Hepatocyte (in vitro differentiated cells): ENCODE results near the gene GREM2. TPM values are rescaled to one million over a fixed set of nuclear protein-coding genes. Genes with fewer than 3 reads are reported as not detected.

ENCODE experiments used
- DNase-seq: peaks from one replicate; pipeline ENCODE4 v3.0.0-alpha.2; 2016; ENCODE audit warnings: low spot score
- H2AFZ ChIP-seq: fragments of 200-600 bp; sonication (generic); 2 replicates; pipeline ENCODE4 v1.6.0; 2016; ENCODE audit warnings: antibody characterized with exemption, mild to moderate bottlenecking
- H3K27ac ChIP-seq: fragments of 200-600 bp; sonication (generic); 2 replicates; pipeline ENCODE4 v1.5.1; 2016; ENCODE audit warnings: mild to moderate bottlenecking
- H3K27me3 ChIP-seq: fragments of 200-600 bp; sonication (generic); 2 replicates; pipeline ENCODE4 v1.6.1; 2016
- H3K36me3 ChIP-seq: fragments of 200-600 bp; sonication (generic); replicated peaks from 2 replicates; pipeline ENCODE4 v1.5.1; 2016; ENCODE audit warnings: low read depth; ENCODE audit not compliant: insufficient read depth
- H3K4me1 ChIP-seq: fragments of 200-600 bp; sonication (generic); 2 replicates; pipeline ENCODE4 v1.5.1; 2016; ENCODE audit warnings: mild to moderate bottlenecking, moderate library complexity; ENCODE audit not compliant: insufficient read depth
- H3K4me2 ChIP-seq: fragments of 200-600 bp; sonication (generic); 2 replicates; pipeline ENCODE4 v1.6.0; 2016
- H3K4me3 ChIP-seq: fragments of 200-600 bp; sonication (generic); 2 replicates; pipeline ENCODE4 v1.5.1; 2016; ENCODE audit warnings: mild to moderate bottlenecking
- H3K79me2 ChIP-seq: fragments of 200-600 bp; sonication (generic); 2 replicates; pipeline ENCODE4 v1.6.0; 2017; ENCODE audit warnings: mild to moderate bottlenecking
- H3K9me2 ChIP-seq: fragments of 200-600 bp; sonication (generic); replicated peaks from 2 replicates; pipeline ENCODE4 v1.6.0; 2017; ENCODE audit warnings: mild to moderate bottlenecking; ENCODE audit not compliant: insufficient read depth
- H3K9me3 ChIP-seq: fragments of 200-600 bp; sonication (generic); 2 replicates; pipeline ENCODE4 v1.5.1; 2016; ENCODE audit warnings: low read depth, mild to moderate bottlenecking
- H4K20me1 ChIP-seq: fragments of 200-600 bp; sonication (generic); 2 replicates; pipeline ENCODE4 v1.6.0; 2016; ENCODE audit warnings: mild to moderate bottlenecking; ENCODE audit not compliant: insufficient read depth, poor library complexity, severe bottlenecking
- CTCF ChIP-seq: fragments of 200-600 bp; sonication (generic); IDR thresholded peaks from 2 replicates; pipeline ENCODE4 v1.5.1; 2016; ENCODE audit warnings: antibody characterized with exemption, mild to moderate bottlenecking; ENCODE audit not compliant: poor library complexity
- EZH2 ChIP-seq: fragments of 200-600 bp; sonication (generic); IDR thresholded peaks from 2 replicates; pipeline ENCODE4 v1.6.1; 2016; ENCODE audit warnings: antibody characterized with exemption, mild to moderate bottlenecking, borderline replicate concordance
- EZH2phosphoT487 ChIP-seq: fragments of 200-600 bp; sonication (generic); IDR thresholded peaks from one replicate; pipeline ENCODE4 v1.6.1; 2018; ENCODE audit warnings: antibody characterized with exemption, mild to moderate bottlenecking, low read depth, moderate library complexity; ENCODE audit not compliant: unreplicated experiment, severe bottlenecking
- WGBS: methylation state at CpG from one replicate; pipeline ENCODE4 v1.1.6; 2016; ENCODE audit warnings: low lambda C conversion rate; ENCODE audit errors: missing lambda C conversion rate; 5-methylcytosine and 5-hydroxymethylcytosine counted together
- polyA plus RNA-seq: library from polyadenylated mRNA; unstranded; fragments of >200 nt; fragmentation: Nextera tagmentation; extraction: Ambion mirVana; gene quantifications from 2 replicates; pipeline ENCODE4 v1.2.1, GENCODE V29; 2016
- total RNA-seq: library from RNA; depleted of rRNA; stranded (reverse); fragments of >200 nt; gene quantifications from 2 replicates; pipeline ENCODE4 v1.2.3, GENCODE V29; 2014

GREM2 gene
- total and polyA plus RNA-seq, 2 experiments from 2014 or later: 3.3 to 5.6 TPM

DNA sequence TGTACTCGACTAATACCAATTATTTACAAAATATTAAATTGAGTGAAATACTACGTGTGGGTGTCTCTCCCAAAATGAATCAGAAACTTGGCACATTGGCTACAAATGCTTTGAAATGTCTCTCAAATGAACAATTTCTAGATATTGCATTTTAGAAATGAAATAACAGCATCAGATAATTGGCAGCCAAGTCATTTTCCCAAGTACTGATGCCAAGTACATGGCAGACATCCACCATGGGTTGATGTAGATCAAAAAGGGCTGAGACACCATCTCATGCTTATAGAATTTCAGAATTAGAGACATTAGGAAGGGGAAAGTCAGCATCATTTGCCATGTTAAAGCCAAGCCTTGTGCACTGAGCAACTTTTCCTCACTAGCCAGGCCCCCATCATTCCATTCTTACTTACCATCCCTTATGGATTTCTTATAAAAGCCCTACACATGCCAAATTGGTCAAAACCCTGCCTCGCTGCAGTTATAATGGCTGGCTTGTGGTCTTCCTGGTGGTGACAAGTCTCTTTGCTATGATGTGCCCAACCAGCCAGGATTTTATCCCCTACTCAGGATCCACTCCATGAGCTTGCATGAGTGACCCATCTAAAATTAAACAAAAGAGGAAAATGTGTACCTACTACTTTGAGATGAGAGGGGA, 73.1 kb downstream of the GREM2 start:
- no peaks in the 10 kb centered on the region for H3K4me1 ChIP-seq

DNA sequence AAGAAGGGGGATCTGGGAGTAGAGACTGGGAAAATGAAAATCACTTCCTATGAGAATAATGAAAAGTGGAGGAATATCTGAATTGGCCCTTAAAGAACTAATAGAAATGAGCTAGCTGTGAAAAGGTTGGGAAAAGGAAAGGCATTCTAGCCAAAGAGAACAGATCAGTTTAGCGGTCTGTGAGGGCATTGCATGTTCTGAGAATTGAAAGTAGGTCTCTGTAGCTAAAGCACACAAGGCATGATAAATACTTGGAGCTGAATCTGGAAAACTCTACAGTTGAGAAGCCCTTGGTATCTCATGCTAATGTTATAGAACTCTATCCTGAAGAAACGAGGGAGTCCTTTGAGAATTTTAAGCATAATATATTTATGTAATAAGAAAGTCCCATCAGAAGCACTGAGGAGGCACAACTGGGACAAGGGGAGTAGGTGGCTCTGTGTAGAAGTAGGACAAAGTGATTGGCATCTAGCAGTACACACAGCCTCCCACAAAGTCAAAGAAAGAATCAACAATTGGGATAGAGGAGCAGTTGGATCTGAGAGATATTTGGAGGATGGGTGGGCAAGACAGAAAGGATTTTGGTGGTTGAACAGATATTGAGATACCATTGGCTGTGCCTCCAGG, 78.7 kb downstream of the GREM2 start:
- no peak overlapping the region for H3K27ac ChIP-seq
- H3K4me2 ChIP-seq: no peak overlapping the region
- H3K27me3 ChIP-seq: no peaks in the 10 kb centered on the region
- TF ChIP-seq EZH2phosphoT487: no peak
- TF ChIP-seq EZH2: no peak
- no peak for TF ChIP-seq CTCF
- DNase-seq: no peak
- H4K20me1 ChIP-seq: no peaks in the 10 kb centered on the region
- H2AFZ ChIP-seq: no peak overlapping the region
- H3K4me3 ChIP-seq: no peak overlapping the region
- 89% methylated on average over 2 of the region's 2 CpGs for WGBS
- no peaks in the 10 kb centered on the region for H3K9me2 ChIP-seq
- no peaks in the 10 kb centered on the region for H3K9me3 ChIP-seq
- no peaks in the 10 kb centered on the region for H3K36me3 ChIP-seq
- H3K4me1 ChIP-seq: no peaks in the 10 kb centered on the region
- H3K79me2 ChIP-seq: no peaks in the 10 kb centered on the region

More for the DNA sequence above, 73.1 kb downstream of the GREM2 start:
- no peak overlapping the region for H2AFZ ChIP-seq
- TF ChIP-seq EZH2 (no peak), CTCF (no peak), EZH2phosphoT487 (no peak)
- WGBS: 100% methylated on average over 3 of the region's 3 CpGs
- H3K36me3 ChIP-seq: no peaks in the 10 kb centered on the region
- DNase-seq: no peak
- H3K4me2 ChIP-seq: no peak overlapping the region
- H3K4me3 ChIP-seq: no peak overlapping the region
- no peak overlapping the region for H3K27ac ChIP-seq
- H3K9me3 ChIP-seq: no peaks in the 10 kb centered on the region
- no peaks in the 10 kb centered on the region for H4K20me1 ChIP-seq
- H3K79me2 ChIP-seq: no peaks in the 10 kb centered on the region
- no peaks in the 10 kb centered on the region for H3K27me3 ChIP-seq
- H3K9me2 ChIP-seq: no peaks in the 10 kb centered on the region

GRCh38 chr1:240528591-240528990, 83.4 kb downstream of the GREM2 start:
- no peak overlapping the region for H3K4me2 ChIP-seq
- H3K27ac ChIP-seq: no peak overlapping the region
- no peaks in the 10 kb centered on the region for H3K79me2 ChIP-seq
- DNase-seq: no peak
- H4K20me1 ChIP-seq: no peaks in the 10 kb centered on the region
- H3K9me3 ChIP-seq: no peaks in the 10 kb centered on the region
- WGBS: 68% methylated on average over 9 of the region's 9 CpGs
- H2AFZ ChIP-seq: no peak overlapping the region
- H3K27me3 ChIP-seq: no peaks in the 10 kb centered on the region
- H3K4me1 ChIP-seq: no peaks in the 10 kb centered on the region
- H3K36me3 ChIP-seq: no peaks in the 10 kb centered on the region
- no peaks in the 10 kb centered on the region for H3K9me2 ChIP-seq
- no peak overlapping the region for H3K4me3 ChIP-seq
- no peak for TF ChIP-seq EZH2phosphoT487
- TF ChIP-seq EZH2: no peak
- no peak for TF ChIP-seq CTCF
